Bronchus fibroblast of lung (primary cell): ENCODE measurements around the gene FGF11. TPM values are rescaled to one million over a fixed set of nuclear protein-coding genes. Genes with fewer than 3 reads are reported as not detected.

Experiments used
- total RNA-seq: library from RNA; depleted of rRNA; stranded (reverse); fragments of >200 nt; gene quantifications from 2 replicates; pipeline ENCODE4 v1.2.3, GENCODE V29; 2015

Gene FGF11
- total RNA-seq = 0.30 TPM in 1 of 2 replicates, not detected in the other

DNA sequence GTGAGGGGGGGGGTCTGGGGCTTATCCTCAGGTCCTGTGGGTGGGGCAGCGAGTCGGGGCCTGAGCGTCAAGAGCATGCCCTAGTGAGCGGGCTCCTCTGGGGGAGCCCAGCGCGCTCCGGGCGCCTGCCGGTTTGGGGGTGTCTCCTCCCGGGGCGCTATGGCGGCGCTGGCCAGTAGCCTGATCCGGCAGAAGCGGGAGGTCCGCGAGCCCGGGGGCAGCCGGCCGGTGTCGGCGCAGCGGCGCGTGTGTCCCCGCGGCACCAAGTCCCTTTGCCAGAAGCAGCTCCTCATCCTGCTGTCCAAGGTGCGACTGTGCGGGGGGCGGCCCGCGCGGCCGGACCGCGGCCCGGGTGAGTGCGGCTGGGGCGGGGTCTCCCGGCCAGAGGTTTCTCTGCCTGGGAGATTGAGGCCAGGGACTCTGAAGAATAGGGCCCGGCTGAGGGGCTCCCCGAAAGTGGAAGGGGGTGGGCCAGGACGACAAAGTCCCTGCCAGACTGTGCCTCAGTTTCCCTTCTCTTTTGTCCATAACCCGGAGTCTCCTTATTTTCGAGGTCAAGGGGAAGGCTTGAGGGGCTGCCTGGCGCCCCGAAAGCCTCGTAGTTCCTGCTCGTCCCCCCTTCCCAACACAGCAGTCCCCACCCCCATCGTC, at the start of gene FGF11:
TSS of gene FGF11 (plus strand) at position 51 of the 651 bp plus-strand sequence. CDS start at position 160, 109 bp downstream.

DNA sequence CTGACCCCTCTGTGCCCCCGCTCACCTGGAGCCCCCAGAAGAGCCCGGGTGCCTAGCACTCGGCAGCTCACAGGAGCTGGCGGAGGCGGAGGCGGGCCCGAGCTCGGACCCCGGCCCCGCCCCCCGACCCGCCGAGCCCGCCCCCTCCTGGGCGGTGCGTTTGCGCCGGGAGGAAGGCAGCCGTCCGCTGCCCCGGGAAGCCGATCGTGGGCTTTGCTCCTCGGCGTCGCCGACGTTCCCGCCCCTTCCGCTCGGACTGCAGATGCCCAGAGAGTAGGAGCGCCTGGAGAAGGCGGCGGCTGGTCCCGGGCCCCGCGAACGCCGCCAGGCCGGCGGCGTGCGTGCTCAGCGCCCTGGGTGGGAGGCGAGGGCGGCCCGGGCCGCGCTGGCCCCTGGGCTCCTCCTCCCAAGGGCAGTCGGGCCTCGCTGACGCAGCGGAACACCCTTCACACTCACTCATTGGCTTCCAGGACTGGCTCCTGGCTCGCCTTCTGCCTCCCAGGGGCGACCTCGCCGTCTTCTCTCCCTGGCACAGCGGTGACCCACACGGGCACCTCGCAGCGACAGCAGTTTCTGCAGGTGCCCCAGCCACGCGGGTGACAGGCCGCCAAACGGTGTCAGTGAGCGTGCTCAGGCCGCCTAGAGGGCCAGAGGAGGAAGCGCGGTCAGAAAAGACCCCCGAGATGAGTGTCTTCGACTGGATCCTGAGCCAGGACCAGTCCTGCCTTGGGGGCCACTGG, 44.7 kb upstream of the FGF11 start, which contains the start of gene PLSCR3:
TSS of gene PLSCR3 (minus strand) at position 74 of the 740 bp plus-strand sequence. CDS start 415 bp downstream, outside the sequence.

DNA sequence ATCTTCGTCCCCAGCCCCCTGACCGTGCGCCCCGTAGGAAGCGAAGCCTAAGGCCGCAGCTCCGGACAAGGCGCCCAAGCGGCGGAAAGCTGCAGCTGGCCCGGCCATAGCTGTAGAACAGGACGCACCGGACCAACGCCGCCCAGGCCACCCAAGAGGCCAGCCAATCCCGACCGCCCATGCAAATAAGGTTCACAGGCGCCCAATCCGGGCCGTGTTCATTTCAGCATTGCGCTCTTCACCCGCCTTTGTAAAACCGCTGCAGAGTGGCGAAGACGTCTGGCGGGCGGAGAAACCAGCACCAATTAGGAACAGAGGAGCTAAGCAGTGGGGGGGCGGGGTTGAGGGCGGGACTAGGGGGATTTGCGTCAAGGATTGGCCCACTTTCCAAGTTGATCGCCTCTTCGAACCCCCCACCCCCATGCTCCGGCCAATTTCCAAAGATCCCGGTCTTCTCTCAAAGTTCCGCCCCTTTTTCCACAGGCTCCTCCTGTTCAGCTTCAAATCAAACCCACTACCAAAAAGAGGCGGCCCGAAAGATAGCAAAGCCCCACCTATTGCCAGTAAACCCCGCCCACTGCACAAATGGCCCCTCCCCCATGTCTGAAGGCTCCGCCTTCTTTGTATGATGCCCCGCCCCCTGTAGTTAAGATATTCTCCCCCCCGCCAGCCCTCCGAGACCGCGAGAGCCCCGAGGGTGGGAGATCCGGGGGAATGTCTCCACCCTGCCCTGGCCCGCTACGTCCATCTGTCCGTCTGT, 35.2 kb upstream of the FGF11 start, which contains the start of gene TMEM256:
TSS of gene TMEM256 (minus strand) at position 121 of the 760 bp plus-strand sequence. CDS start at position 108, 13 bp downstream.

DNA sequence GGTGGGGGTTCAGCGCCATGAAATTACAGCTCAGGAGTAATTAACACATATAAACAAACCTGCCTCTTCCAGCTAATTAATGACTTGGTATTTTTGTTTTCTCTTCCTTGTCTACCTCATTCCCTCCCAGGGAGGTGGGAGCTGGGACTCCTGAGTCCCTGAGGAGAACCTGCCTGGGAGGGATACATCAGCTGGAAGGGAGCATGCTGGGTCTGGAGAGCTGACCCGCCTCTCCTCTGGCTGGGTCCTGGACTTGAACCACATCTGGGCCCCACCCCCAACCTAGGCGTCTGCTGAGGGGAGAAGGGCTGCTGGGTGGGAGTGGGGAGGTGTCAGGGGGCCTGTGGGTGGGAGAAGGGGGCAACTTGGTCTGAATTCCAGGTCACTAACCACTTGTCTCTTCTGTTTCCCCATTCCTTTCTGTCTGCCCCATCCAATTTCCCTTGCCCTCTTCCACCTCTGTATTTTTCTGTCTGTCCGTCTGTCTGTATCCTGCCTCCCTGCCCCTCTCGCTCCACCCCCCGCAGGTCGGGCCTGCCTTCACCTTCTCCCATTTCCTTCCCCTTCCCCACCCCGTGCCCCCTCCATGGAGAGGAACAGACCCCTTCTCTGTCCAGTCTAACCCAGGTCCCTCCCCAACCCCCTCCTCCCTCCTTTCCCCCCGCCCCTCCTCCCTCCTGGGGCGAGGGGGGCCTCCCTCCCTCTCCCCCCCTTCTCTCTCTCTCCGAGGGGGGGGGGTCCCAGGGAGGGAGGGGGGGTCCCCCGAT, 31.6 kb upstream of the FGF11 start, which contains the start of gene NLGN2:
TSS of gene NLGN2 (plus strand) at position 361 of the 767 bp plus-strand sequence. CDS start 411 bp downstream, outside the sequence.

DNA sequence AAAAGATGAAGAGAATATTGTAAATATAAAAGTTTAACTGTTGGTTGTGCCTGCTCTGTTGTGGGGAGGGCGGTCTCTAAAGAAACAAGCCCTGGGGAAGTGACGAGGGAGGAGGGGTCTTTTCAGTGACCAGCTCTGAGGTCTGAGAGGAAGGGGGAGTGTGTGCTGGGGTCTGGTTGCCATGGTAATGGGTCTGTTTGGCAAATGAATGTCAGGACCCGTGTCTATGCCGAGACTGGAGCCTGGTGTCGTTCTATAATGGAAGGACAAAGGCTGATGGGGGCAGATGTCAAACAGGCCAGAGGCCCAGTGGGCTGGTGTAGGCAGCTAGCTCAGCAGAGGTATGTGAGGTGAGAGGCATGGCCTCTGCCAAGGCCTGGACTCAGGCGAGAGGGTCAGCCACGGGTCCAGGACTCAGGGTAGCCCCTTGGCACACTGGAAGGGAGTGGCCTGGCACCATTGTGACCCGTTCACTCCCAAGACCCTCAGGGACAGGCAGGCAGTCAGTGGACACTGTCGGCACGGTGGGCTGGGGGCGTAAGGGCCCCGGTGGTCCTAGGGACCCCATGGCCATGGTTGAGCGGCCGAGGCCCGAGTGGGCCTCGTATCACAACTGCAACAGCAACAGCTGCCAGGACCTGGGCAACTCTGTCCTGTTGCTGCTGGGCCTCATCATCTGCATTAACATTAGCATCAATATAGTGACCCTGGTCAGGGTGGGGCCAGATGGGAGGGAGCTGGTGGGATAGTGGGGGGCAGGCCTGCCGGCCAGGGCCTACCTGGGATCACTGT, 19.3 kb upstream of the FGF11 start, which contains the start of gene SPEM1:
TSS of gene SPEM1 (plus strand) at position 506 of the 792 bp plus-strand sequence. CDS start at position 567, 61 bp downstream.

DNA sequence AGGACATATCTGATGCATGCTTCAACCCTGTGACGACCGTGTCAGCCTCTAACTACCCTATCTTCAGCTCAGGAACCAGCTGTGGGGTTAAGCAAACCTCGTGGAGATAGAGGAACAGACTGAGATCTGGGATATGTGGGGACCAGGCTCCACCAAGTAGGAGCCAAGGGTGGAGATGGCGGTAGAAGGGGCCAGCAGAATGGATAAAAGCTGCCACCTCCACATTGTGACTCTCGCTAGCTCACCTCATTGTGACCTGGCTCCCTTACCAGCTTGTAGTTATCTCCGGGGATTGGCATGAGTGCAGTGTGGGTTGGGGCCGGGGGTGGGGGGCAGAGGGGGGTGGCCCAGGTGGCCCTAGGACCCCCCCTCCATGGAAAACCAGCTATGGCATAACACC, 14.0 kb upstream of the FGF11 start, which contains the start of gene SPEM2:
TSS of gene SPEM2 (plus strand) at position 301 of the 400 bp plus-strand sequence. CDS start at position 374, 73 bp downstream.

DNA sequence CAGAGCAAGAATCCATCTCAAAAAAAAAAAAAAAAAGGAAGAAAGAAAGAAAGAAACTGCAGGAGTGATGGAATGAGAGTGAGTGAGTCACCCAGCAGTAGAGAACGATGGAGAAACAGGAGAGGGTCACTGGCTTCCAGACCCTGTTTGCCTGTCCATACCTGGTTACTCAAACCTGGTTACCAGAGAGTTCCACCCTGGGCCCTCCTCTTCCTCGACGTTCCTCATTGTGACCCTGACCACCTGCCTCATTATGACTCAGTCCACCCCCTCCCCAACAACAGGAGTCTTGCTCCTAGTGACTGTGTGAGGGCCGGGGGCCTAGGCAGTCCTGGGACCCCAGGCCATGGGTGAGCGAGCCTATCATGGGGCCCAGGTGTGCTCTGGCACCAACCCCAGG, 10.8 kb upstream of the FGF11 start, which contains the start of gene SPEM3:
TSS of gene SPEM3 (plus strand) at position 301 of the 400 bp plus-strand sequence. CDS start at position 347, 46 bp downstream.

DNA sequence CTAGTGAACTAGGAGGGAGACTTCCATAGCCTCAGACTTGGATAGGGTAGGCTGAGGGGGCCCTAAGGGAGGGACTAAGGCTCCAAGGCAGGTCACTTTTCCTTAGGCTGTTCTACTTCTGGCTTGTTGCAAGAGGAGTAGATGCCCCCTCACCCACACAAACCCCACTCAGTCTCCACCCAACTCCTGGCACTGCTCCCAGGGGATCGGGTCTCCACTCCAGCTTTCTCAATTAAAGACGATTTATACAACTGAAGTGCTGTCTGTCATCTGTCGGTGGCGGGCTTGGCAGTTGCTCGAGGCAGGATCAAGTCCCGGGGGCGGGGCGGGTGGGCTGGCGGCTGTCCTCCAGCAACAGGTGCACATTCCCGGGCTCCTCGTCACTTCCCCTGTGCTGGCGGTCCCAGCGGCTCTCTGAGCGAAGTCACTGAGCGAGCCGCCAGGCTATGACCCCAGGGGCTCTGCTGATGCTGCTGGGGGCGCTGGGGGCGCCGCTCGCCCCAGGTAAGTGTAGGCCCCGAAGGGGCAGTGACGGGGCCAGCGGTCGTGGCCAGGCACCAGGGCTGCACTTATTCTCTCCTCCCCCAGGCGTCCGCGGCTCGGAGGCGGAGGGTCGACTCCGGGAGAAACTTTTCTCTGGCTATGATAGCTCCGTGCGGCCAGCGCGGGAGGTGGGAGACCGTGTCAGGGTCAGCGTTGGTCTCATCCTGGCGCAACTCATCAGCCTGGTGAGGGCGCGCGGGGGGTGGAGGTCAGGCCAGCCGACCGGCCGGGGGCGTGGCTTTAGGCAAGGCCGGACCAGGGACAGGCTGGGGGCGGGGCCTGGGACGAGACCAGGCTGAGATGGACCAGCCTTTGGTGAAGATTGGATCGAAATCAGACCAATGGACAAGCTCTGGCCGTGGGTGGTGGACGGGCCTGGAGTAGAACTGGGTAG, 5.6 kb downstream of the FGF11 start, which contains the start of gene CHRNB1:
TSS of gene CHRNB1 (plus strand) at position 380 of the 937 bp plus-strand sequence. CDS start at position 447, 67 bp downstream.

DNA sequence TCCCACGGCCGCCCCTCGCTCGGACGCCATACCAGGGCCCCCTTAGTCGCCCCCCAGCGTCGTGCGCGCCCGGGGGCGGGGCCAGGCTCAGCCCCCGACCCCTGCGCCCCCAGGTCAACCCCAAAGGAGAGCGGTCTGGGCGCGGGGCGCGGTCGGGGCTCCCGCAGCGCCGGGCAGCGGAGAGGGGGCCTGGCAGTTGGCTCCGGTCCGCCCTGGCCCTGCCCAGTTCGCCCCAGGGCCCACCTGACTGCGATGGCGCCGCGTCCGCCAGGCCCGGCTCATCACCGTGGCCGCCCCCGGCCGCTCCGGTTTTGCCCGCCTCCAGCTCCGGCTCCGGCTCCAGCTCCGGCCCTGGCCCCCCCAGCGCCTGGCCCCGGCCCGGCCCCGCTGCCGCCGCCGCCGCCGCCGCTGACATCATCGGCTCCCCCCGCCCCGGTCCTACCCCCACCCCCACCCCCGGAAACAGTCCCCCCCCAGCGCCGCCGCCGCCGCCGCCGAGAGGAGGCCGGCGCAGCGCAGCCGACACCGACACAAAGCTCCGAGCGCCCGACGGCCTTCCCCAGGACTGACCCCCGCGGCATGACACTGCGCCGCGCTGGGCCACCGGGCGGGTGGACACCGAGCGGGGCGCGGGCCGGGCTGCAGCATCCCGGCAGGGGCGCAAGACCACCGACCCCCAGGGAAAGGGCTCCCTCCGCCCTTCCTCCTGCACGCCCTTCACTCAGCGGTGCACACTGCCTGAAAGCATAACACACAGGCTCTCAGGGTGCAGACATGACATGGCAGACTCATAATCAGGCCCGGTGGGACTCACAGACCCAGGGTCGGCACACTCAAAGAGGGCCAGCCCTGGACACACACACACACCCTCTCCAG, 40.1 kb downstream of the FGF11 start, which contains the start of gene ZBTB4:
TSS of gene ZBTB4 (minus strand) at position 419 of the 876 bp plus-strand sequence. CDS start 12,830 bp downstream, outside the sequence.

DNA sequence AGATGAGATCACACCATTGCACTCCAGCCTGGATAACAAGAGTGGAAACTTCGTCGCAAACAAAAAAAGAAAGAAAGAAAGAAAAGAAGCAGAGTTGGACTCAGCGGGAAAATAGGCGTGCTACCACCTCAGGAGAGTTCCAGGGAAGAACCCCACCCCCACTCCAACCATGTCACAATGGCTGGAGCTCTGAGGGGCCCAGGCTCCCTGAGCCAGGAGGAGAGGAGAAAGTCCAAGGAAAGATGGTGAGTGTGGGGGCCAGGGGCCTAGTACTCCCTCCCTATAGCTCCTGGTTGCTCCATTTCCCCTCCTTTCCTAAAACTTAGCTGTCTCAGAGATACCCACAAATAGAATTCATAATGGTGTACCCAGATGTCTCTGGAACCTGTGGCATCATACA, 42.0 kb downstream of the FGF11 start, which contains the start of gene SLC35G6:
TSS of gene SLC35G6 (plus strand) at position 172 of the 400 bp plus-strand sequence. CDS start at position 243, 71 bp downstream.

DNA sequence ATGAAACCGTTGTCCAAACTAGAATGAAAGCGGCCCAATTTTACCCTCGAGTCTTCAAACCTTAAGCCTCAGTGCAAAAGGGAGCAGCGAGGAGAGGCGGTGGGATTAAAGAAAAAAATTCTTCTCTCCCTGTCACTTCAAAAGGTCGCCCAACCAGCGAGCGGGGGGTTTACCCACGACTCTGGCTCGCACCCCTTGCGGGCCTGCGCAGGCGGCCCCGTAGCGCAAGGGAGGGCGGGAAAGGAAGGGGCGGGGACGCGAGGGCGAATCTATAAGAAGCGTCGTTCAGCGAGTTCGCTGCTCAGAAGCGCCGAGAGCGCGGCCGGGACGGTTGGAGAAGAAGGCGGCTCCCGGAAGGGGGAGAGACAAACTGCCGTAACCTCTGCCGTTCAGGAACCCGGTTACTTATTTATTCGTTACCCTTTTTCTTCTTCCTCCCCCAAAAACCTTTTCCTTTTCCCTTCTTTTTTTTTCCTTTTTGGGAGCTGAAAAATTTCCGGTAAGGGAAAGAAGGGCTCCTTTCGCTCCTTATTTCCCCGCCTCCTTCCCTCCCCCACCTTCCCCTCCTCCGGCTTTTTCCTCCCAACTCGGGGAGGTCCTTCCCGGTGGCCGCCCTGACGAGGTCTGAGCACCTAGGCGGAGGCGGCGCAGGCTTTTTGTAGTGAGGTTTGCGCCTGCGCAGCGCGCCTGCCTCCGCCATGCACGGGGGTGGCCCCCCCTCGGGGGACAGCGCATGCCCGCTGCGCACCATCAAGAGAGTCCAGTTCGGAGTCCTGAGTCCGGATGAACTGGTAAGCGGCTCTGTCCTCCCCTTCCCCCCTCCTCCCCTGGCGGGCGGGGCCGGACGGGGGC, 45.0 kb downstream of the FGF11 start, which contains the start of gene POLR2A:
TSS of gene POLR2A (plus strand) at position 300 of the 852 bp plus-strand sequence.

Other genes starting within 250 kb of the FGF11 start
- 7.9 and 8.9 TPM in 2 replicates for gene DLG4, start 219.7 kb upstream of the FGF11 start, total RNA-seq
- 179 and 194 TPM in 2 replicates for gene ACADVL, start 219.6 kb upstream of the FGF11 start, total RNA-seq
- 57.5 and 65.3 TPM in 2 replicates for gene DVL2, start 205.0 kb upstream of the FGF11 start, total RNA-seq
- 41.5 and 42.4 TPM in 2 replicates for gene PHF23, start 200.1 kb upstream of the FGF11 start, total RNA-seq
- 213 and 286 TPM in 2 replicates for gene GABARAP, start 197.1 kb upstream of the FGF11 start, total RNA-seq
- gene CTDNEP1, start 187.8 kb upstream of the FGF11 start, total RNA-seq = 58.0 and 67.5 TPM in 2 replicates
- gene ELP5, start 187.3 kb upstream of the FGF11 start, total RNA-seq = 37.8 and 40.9 TPM in 2 replicates
- 11.3 and 13.1 TPM in 2 replicates for gene CLDN7, start 177.0 kb upstream of the FGF11 start, total RNA-seq
- gene SLC2A4, start 157.8 kb upstream of the FGF11 start, total RNA-seq = 0.15 and 1.0 TPM in 2 replicates
- gene YBX2, start 144.9 kb upstream of the FGF11 start, total RNA-seq = 0.34 TPM in 1 of 2 replicates, not detected in the other
- gene EIF5A, start 131.9 kb upstream of the FGF11 start, total RNA-seq = 783 and 934 TPM in 2 replicates
- 70.6 and 96.3 TPM in 2 replicates for gene GPS2, start 124.2 kb upstream of the FGF11 start, total RNA-seq
- gene NEURL4, start 110.2 kb upstream of the FGF11 start, total RNA-seq = 9.9 and 12.2 TPM in 2 replicates
- 0.50 and 1.2 TPM in 2 replicates for gene ACAP1, start 103.0 kb upstream of the FGF11 start, total RNA-seq
- gene KCTD11, start 87.3 kb upstream of the FGF11 start, total RNA-seq = 7.6 and 7.9 TPM in 2 replicates
- gene TMEM95, start 84.4 kb upstream of the FGF11 start, total RNA-seq = 0.15 TPM in 1 of 2 replicates, not detected in the other
- gene TNK1, start 58.4 kb upstream of the FGF11 start, total RNA-seq = under 0.01 TPM in 1 of 2 replicates, not detected in the other
- gene PLSCR3, start 45.0 kb upstream of the FGF11 start, total RNA-seq = 43.9 and 45.8 TPM in 2 replicates
- gene TMEM256, start 35.4 kb upstream of the FGF11 start, total RNA-seq = 213 and 214 TPM in 2 replicates
- 9.1 and 10.3 TPM in 2 replicates for gene NLGN2, start 31.7 kb upstream of the FGF11 start, total RNA-seq
- not detected in 2 replicates for gene SPEM1, start 19.2 kb upstream of the FGF11 start, total RNA-seq
- not detected in 2 replicates for gene SPEM2, start 13.9 kb upstream of the FGF11 start, total RNA-seq
- gene SPEM3, start 10.7 kb upstream of the FGF11 start, total RNA-seq = not detected in 2 replicates
- 2.2 and 3.5 TPM in 2 replicates for gene TMEM102, start 4.1 kb upstream of the FGF11 start, total RNA-seq
- 2.0 and 3.6 TPM in 2 replicates for gene CHRNB1, start 5.5 kb downstream of the FGF11 start, total RNA-seq
- 15.3 and 16.6 TPM in 2 replicates for gene ZBTB4, start 40.1 kb downstream of the FGF11 start, total RNA-seq
- not detected in 2 replicates for gene SLC35G6, start 41.9 kb downstream of the FGF11 start, total RNA-seq
- 21.5 and 22.1 TPM in 2 replicates for gene POLR2A, start 44.9 kb downstream of the FGF11 start, total RNA-seq
- gene TNFSF12, start 109.5 kb downstream of the FGF11 start, total RNA-seq = 21.4 and 23.6 TPM in 2 replicates
- 1.2 TPM in 2 replicates for gene TNFSF13, start 119.2 kb downstream of the FGF11 start, total RNA-seq
- 70.2 and 87.8 TPM in 2 replicates for gene SENP3, start 122.4 kb downstream of the FGF11 start, total RNA-seq
- 27.7 and 27.8 TPM in 2 replicates for gene CD68, start 140.1 kb downstream of the FGF11 start, total RNA-seq
- gene MPDU1, start 144.3 kb downstream of the FGF11 start, total RNA-seq = 243 and 251 TPM in 2 replicates
- gene SOX15, start 150.6 kb downstream of the FGF11 start, total RNA-seq = 2.4 and 2.7 TPM in 2 replicates
- gene FXR2, start 175.4 kb downstream of the FGF11 start, total RNA-seq = 30.6 and 36.0 TPM in 2 replicates
- 34.1 and 35.5 TPM in 2 replicates for gene SAT2, start 188.3 kb downstream of the FGF11 start, total RNA-seq
- gene SHBG, start 190.6 kb downstream of the FGF11 start, total RNA-seq = 0.15 and 0.84 TPM in 2 replicates
- not detected in 2 replicates for gene ATP1B2, start 211.4 kb downstream of the FGF11 start, total RNA-seq
- 57.2 and 61.9 TPM in 2 replicates for gene TP53, start 248.0 kb downstream of the FGF11 start, total RNA-seq
- gene WRAP53, start 249.0 kb downstream of the FGF11 start, total RNA-seq = 21.7 and 22.7 TPM in 2 replicates